AG08395 (cell line): ENCODE data around the gene RAD9A.
"Not testable (repeated sequence)": the region's sequence is repeated elsewhere in the genome, so short reads cannot be mapped to it uniquely, and the experiment has no call there.

Experiments
- DNase-seq: peaks from one replicate; pipeline ENCODE4 v3.0.0; 2012; ENCODE audit warnings: mixed read lengths, low spot score

The RAD9A gene

DNA sequence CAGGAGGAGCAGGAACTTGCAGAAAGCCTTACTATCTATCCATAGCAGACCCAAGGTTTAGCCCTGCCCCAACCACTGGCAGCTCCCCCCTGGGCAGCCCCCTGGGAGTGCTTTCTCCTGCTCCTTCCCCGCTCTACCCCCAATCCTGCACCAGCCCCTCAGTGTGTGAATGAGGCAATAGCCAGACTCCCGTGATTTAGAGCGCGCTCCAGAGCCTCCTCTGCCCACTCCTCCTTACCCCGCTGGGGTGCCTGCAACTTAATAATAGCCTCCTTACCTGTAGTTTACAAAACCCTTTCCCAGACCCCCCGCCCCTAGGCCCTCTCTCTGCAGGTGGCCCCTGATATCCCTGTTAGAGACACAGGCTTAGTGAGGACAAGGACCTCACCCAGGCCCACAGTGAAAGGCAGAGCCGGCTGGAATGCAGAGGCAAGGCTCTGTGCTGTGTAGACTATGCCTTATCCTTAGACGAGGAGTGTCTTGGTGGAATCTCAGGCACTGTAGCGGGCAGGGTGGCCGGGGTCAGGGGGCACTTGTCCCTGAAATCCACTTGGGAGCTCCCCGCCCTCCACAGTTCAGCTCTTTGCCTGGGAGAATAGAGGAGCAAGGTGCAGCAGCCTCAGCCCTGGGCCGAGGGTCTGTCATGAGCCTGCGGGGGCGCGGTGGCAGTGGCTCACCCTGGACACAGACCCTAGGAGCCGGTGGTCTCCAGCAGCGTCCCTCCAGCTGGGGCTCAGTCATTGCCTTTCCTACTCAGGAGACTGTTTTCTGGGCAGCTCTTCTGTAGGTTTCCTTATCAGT is 19.4 kb downstream of the RAD9A start:
- DNase-seq: no peak

DNA sequence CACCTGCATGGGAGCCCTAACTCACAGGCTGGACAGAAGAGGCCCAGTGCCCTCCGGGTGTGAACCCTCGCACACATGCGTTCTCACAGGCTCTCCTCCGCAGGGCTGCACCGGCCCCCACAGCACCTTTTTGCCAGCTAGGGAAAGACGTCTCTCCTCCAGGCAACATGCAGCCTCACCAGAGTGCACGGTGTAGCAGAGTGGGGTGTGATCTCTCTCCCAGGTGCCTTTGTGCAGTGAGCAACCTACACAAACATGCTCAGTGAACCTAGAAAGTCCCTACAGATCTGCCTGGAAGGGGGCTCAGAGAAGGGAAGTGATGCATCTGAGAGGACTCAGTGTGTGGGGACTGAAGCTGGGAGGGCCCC is 20.0 kb downstream of the RAD9A start:
- DNase-seq: no peak

DNA sequence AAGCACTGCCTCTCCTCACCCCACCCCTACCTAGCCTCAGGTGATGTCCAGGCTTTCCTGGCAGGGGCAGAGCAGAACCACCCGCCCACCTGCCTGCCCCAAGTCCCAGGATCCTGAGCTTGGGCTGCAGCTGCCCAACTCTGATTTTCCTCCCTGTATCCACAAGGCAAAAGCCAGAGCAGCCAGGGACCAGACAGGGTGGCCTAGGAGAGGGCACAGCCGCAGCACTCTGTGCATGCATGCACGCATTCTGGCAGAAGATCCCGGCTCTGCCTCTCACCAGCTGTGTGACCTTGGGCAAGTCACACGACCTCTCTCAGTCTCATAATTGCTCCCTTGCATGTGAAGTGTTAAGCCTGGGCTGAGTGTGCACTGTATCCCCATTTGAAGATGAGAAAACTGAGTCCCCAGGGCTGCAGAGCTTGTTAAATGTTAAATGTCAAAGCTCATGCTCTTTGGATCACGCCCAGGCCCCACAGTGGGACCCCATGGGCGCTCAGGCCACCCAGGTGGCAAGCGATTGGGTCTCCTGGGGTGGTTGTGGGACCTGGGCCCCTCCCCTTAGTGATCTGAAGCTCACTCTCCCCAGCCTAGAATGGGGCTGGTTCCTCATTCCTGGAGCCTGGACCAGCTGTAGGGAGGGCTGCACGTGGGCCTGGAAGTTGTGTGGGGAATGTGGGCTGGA is 20.9 kb downstream of the RAD9A start:
- DNase-seq: no peak

DNA sequence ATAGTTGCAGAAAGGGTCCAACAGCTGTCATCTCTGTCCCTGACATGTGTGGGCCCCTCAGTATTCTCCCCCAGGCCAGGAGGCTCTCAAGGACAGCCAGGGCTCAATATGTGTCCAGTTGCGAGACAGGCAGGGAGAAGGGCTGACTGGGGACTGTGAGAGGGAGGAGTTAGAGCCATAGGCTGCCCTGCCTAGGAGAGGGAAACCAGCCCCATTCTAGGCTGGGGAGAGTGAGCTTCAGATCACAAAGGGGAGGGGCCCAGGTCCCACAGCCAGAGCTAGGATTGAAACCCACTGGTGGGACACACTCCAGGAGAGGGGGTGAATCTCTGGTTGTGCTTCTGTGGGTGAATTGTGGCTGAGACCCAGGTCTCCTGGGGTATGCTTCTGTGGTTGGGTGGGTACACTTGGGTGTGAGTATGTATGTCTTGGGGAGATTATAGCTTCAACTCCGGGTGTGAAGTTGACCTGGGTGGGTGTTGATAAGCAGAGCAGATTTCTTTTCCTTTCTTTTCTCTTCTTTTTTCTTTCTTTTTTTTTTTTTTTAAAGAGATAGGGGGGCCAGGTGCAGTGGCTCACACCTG is 21.6 kb downstream of the RAD9A start:
- no peak for DNase-seq

DNA sequence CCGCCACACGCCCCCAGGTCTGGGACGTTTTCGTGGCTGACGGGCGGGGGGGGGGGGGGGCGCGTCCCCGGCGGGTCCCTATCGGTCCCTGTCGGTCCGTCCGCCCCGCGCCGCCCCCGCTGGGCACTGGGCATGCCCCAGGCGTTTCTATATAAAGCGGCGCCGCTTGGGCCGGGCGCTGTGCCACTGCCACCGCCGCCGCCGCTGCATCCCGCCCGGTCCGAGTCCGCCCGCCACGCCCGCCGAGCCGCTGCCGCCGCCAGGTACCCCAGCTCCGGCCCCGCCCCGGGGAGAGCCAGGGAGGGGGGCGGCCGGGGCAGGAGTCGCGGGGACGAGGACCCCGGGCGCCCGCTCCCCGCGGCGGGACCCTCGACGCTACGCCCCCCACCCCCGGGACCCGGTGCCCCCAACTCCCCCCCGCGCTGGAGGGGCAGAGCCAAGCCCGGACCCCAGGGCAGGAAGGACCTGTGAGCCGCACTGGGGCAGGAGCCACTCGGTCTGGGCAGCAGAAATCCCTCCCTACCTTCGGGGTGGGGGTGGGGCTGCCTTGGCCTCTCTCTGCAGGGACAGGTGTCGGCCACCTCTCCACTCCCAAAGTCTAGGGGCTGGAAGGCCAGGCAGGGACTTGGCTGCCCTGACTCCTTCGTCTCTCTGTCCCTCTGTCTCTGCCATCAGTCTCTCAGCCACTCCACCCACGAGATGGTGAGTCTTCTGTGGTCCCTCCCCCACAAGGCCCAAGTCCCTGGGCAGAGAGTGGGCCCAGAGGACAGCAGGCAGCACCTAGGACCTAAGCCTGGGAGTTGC is 23.9 kb downstream of the RAD9A start, which contains the start of gene CARNS1:
TSS of gene CARNS1 (plus strand) at position 178 of the 804 bp plus-strand sequence. CDS start at position 700, 522 bp downstream.
- DNase-seq: no peak

DNA sequence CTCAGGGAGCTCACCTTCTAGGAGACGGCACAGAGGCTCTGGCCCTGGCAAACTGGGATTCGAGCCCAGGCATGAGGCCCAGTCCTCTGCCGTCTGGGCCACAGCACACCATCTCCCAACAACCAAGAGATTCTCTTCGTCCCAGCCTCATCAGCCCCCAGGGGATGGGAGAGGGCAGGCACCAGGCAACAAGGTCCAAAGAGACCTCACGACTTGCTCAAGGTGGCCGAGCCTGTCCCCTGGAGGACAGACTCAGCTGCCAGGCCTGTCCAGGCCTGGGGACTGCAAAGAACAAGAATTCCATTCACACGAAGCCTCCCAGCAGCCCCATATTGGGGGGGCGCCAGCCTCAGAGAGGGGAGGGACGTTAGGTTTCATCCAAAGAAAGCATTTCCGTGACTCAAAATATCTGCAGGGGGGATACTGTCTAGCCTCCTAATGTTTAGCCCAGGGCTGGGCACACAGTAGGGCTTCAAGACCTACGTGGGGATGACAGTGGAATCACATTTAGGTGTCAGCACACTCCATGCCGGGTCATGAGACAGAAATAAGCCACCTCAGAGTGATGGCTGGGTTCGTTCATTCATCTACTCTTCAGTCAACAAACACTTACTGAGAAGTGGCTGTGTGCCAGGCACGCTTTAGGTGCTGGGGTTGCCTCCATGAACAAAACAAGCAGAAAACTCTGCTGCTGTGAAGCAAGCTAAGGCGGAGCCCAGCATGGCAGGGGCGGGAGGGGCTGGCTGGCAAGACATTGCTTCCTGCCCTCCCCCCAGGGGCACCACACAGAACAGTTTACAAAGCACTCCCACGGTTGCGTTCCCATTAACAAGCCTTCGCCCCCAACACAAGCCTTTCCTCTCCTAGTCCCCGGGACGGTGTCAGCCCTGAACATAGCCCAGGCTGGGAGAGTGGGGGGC is 24.9 kb downstream of the RAD9A start:
- no peak for DNase-seq

DNA sequence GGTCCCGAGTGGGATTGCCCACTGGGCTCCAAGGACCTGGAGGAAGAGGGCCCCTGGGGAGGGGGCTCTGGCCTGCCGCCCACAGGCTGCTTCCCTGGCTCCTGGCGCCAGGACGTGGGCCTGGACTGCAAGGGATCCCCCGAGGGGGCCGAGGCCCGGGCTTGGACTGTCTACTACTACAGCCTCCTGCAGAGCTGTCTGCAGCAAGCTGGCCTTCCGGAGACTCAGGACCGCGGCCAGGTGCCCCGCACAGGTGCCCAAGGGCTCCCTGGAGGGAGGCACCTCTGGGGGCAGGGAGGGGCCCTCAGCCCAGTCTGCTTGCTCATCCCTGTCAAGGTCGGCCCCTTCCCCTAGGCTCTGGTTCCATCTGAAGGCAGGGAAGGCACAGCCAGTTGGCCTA is 25.6 kb downstream of the RAD9A start:
- no peak for DNase-seq

DNA sequence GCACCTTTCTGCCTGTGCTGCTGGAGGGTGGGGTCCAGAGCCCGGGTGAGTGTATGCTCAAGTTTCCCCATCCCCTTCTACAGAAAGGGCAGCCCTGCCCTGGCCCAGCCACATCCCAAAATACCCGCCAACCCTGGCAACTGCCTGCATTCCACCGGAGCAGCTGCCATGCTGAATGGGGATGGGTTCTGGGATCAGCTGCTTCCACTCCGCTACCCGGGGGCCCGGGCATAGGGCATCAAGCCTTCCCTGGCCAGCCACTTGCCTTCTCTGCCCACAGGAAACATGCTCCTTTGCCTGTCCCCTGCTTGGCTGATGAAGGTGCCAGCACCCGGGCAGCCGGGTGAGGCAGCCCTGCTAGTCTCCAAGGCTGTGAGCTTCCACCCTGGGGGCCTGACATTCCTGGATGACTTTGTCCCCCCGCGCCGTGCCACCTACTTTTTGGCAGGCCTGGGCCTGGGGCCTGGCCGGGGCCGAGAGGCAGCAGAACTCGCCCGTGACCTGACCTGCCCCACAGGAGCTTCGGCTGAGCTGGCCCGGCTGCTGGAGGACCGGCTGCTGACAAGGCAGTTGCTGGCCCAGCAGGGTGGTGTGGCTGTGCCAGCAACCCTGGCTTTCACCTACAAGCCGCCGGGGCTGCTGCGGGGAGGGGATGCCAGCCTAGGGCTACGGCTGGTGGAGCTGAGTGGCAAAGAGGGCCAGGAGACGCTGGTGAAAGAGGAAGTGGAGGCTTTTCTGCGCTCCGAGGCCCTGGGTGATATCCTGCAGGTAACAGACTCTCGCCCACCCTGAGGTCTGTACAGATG is 26.9 kb downstream of the RAD9A start:
- no peak for DNase-seq

DNA sequence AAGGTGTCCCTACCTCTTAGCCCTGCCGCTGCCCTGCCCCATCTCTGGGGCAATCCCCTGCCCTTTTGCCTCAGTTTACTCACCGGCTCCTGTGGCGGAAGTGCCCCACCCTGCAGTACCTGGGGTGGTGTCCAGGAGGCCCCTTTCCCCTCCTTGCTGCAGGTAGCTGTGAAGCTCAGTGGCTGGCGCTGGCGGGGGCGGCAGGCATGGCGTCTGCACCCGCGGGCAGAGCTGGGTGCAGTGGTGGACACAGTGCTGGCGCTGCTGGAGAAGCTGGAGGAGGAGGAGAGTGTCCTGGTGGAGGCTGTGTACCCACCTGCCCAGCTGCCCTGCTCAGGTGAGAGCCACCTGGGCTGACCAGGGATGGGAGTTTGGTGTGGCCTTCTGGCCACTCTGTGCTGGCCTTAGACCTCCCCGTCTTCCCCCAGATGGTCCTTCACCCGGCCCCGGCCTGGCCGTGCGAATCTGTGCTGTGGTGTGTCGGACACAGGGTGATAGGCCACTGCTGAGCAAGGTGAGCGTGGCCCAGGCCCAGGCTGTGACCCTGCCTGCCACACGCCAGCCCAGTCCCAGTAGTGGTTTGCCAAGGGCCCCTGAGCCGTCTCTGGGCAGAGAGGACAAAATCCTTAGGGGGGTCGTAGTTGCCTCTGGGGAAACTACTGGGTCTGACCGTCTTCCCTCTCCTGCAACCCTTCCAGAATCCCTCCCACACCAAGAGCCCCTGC is 27.7 kb downstream of the RAD9A start:
- DNase-seq: no peak

DNA sequence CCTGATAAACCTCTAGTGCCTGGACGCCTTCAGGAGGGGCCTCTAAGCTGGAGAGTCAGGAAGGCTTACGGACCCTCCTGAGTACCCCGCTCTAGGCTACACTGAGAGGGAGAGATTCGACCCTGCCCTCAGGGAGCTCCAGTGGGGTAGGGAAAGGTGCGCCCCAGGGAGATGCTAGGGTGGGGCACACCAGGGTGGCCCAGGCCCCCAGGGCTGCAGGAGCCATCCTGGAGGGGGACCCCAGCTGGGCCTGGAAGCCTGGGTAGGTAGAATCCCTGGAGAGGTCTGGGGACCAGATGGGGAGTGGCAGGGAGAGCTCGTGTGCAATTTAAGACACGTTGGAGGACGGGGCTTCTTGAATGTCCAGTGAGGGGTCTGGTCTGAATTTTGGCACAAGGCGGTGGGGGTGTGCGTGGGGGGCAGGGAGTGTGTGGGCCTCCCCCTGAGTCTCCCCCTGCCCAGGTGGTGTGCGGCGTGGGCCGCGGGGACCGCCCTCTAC is 28.4 kb downstream of the RAD9A start:
- DNase-seq: no peak

DNA sequence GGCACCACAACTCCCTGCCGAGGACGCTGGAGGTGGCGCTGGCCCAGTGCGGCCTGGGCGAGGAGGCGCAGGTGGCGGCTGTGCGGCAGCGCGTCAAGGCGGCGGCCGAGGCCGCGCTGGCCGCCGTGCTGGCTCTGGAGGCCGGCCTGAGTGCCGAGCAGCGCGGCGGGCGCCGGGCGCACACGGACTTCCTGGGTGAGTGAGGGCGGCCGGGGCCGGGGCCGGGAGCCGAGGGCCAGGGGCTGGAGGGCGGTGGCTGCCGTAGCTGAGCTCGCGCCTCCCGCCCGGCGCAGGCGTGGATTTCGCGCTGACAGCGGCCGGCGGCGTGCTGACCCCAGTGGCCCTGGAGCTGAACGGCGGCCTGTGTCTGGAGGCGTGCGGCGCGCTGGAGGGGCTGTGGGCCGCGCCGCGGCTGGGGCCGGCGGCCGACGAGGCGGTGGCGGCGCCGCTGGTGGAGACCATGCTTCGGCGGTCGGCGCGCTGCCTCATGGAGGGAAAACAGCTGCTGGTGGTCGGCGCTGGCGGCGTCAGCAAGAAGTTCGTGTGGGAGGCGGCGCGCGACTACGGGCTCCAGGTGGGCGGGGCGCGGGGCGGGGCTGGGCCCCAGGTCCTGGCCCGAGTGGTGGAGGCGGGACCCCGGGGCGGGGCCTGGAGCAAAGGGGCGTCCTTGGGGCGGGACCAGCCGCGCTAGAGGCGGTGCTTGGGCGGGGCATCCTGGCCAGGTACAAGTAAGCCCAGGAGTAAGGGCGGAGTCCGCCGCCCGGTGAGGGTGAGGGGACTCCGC is 29.1 kb downstream of the RAD9A start:
- peak; percentile 98 for DNase-seq

DNA sequence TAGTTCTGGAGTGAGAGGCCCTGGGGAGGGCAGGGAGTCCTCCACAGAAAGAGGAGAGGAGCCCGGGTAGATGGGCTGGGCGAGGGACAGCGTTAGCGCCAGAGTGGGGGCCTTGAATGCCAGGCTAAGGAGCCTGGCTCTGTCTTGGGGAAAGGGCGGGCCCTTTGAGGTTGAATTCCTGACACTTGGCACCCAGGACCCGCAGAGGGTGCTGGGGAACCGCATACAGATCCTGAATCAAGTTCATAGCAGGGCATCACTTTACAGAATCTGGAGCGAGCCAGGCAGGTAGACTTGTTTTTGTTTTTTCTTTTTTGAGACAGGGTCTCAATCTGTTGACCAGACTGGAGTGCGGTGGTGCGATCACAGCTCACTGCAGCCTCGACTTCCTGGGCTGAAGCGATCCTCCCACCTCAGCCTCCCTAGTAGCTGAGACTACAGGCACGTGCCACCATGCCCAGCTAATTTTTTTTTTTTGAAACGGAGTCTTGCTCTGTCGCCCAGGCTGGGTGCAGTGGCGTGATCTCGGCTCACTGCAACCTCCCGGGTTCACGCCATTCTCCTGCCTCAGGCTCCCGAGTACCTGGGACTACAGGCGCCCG is 29.7 kb downstream of the RAD9A start:
- DNase-seq: no peak

DNA sequence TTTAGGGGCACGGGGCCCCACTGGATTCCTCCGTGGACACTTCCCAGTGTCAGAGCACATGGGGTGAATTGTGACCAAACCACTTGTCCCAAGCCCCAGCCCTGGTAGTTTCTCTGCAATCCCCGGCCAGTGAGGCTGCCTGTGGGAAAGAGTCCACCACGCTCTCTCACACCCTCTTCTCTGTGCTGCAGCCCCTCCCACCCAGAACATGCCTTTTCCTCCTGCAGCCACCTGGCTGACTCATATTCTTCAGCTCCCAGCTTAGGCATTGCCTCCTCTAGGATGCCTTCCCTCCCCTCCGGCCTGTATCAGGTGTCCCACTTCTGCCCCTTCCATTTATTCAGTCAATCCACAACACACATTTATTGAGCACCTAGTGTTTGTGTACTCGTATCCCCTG is 31.1 kb downstream of the RAD9A start:
- no peak for DNase-seq

DNA sequence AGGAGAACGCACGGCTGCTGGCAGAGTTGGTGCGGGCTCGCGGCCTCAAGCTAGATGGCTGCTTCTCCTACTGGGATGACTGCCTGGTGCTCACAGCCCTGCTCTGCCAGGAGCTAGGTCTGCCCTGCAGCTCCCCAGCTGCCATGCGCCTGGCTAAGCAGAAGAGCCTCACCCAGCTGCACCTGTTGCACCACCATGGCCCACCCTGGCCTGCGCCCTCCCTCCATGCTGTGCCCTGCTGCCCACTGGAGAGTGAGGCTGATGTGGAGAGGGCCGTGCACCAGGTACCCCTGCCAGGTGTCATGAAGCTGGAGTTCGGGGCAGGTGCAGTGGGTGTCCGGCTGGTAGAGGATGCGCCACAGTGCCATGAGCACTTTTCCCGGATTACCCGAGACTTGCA is 31.7 kb downstream of the RAD9A start:
- DNase-seq: no peak

DNA sequence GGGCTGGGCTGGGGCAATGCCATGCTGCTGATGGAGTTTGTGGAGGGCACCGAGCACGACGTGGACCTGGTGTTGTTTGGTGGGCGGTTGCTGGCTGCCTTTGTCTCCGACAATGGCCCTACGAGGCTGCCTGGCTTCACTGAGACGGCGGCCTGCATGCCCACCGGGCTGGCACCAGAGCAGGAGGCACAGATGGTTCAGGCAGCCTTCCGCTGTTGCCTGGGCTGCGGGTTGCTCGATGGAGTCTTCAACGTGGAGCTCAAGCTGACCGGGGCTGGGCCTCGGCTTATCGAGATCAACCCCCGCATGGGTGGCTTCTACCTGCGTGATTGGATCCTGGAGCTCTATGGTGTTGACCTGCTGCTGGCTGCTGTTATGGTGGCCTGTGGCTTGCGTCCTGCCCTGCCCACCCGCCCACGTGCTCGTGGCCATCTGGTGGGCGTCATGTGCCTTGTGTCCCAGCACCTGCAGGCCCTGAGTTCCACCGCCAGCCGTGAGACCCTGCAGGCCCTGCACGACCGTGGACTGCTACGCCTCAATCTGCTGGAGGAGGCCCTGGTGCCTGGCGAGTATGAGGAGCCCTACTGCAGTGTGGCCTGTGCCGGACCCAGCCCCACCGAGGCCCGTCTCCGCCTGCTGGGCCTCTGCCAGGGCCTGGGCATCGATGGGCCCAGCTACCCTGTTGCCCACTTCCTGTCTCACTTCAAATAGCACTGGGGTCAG is 32.3 kb downstream of the RAD9A start:
- no peak for DNase-seq

DNA sequence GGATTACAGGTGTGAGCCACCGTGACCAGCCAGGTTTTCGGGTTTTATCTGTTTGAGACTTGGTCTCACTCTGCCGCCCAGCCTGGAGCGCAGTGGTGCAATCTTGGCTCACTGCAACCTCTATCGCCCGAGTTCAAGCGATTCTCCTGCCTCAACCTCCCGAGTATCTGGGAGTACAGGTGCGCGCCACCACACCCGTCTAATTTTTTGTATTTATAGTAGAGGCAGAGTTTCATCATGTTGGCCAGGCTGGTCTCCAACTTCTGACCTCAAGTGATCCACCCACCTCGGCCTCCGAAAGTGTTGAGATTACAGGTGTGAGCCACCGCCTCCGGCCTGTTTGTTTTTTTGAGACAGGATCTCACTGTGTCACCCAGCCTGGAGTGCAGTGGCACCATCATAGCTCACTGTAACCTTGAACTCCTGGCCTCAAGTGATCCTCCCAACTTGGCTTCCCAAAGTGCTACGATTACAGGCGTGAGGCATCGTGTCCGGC is 35.6 kb downstream of the RAD9A start:
- not testable (repeated sequence) for DNase-seq
